HUDEP-2 (cell line): ENCODE data around the gene BMP2.

ENCODE experiments used
- DNase-seq, 76 experiments: peaks; one replicate each; lab custom pipeline; 2025; ENCODE audit not compliant: unreplicated experiment in 76 of 76; lab: John Stamatoyannopoulos, UW

BMP2 gene

GRCh38 chr20:6828794-6829423 is 61.4 kb downstream of the BMP2 start:
- DNase-seq: peak in 31 of 76 experiments; percentile 0 to 45 (median 4)

- no peak for DNase-seq
These were observed 62.1 kb downstream of the BMP2 start for GRCh38 chr20:6829510-6830116.
